T-cell (primary cell): ENCODE measurements around the gene GABBR2. TPM values are rescaled to one million over a fixed set of nuclear protein-coding genes. Genes with fewer than 3 reads are reported as not detected.

Experiments used
- ATAC-seq, 4 experiments: fragments of 200-7000 bp in 3 of 4; fragments of 150-1000 bp in 1 of 4; cut with Tn5 transposase; replicated peaks in 1 of 4; 1 replicate in 3 of 4; 2 replicates in 1 of 4; pipeline ENCODE4 v1.10.0; 2021; ENCODE audit warnings: moderate library complexity in 3 of 4, mild to moderate bottlenecking in 2 of 4, moderate number of reproducible peaks in 1 of 4
- CTCF ChIA-PET, 2 donors: fragments of 300-600 bp; sonication (Branson Sonifier 250); formaldehyde crosslinking; loops; one replicate each; lab custom pipeline; 2022; ENCODE audit warnings: antibody characterized with exemption in 2 of 2; lab: Charles Lee
- POLR2A ChIA-PET, 2 donors: fragments of 300-600 bp; sonication (Branson Sonifier 250); formaldehyde crosslinking; loops; one replicate each; lab custom pipeline; 2022; ENCODE audit warnings: antibody characterized with exemption in 2 of 2; lab: Charles Lee
- DNase-seq, 35 experiments: peaks; one replicate each; pipeline versions ENCODE4 v3.0.0 to v3.0.0-alpha.2; 2013 to 2023
- H3K27ac ChIP-seq: one replicate; pipeline ENCODE4 v1.5.1; 2013; ENCODE audit warnings: low read length
- H3K27me3 ChIP-seq, 2 experiments: replicated peaks in 1 of 2; 1 replicate in 1 of 2; 2 replicates in 1 of 2; pipeline versions ENCODE4 v1.6.1 to v1.7.0; 2013; ENCODE audit warnings: low read length in 1 of 2, mixed read lengths in 1 of 2; ENCODE audit not compliant: control insufficient read depth in 2 of 2, insufficient read depth in 2 of 2; ENCODE audit errors: extremely low read depth in 1 of 2
- H3K36me3 ChIP-seq, 2 donors: 1 replicate in 1 of 2; 2 replicates in 1 of 2; pipeline versions ENCODE4 v1.6.1 to v1.7.0; 2013; ENCODE audit warnings: low read length in 1 of 2; ENCODE audit not compliant: control insufficient read depth in 2 of 2, insufficient read depth in 1 of 2; ENCODE audit errors: extremely low read depth in 1 of 2
- H3K4me1 ChIP-seq, 2 experiments: 1 replicate in 1 of 2; 2 replicates in 1 of 2; pipeline versions ENCODE4 v1.6.1 to v1.7.0; 2013; ENCODE audit warnings: low read length in 2 of 2, mixed read lengths in 1 of 2; ENCODE audit not compliant: insufficient read depth in 2 of 2, control insufficient read depth in 1 of 2; ENCODE audit errors: extremely low read depth in 1 of 2
- H3K4me3 ChIP-seq, 2 donors: 1 replicate in 1 of 2; 2 replicates in 1 of 2; pipeline versions ENCODE4 v1.5.1 to v1.7.0; 2013; ENCODE audit warnings: mild to moderate bottlenecking in 2 of 2, low read length in 1 of 2, moderate library complexity in 1 of 2; ENCODE audit not compliant: control insufficient read depth in 1 of 2; ENCODE audit errors: extremely low read depth in 1 of 2
- H3K9me3 ChIP-seq: 2 replicates; pipeline ENCODE4 v1.7.0; 2013
- H3K27ac Mint-ChIP-seq, 2 donors: one replicate each; pipeline ENCODE4 v1.8.0; 2020 to 2021; ENCODE audit warnings: mild to moderate bottlenecking in 2 of 2, mixed read lengths in 2 of 2
- H3K27me3 Mint-ChIP-seq, 2 donors: one replicate each; pipeline ENCODE4 v1.8.0; 2021 to 2022; ENCODE audit warnings: mixed read lengths in 2 of 2
- H3K36me3 Mint-ChIP-seq: one replicate; pipeline ENCODE4 v1.8.0; 2021; ENCODE audit warnings: mixed read lengths
- H3K4me1 Mint-ChIP-seq, 3 donors: one replicate each; pipeline ENCODE4 v1.8.0; 2020 to 2022; ENCODE audit warnings: mixed read lengths in 3 of 3, mild to moderate bottlenecking in 1 of 3
- H3K4me3 Mint-ChIP-seq, 3 donors: one replicate each; pipeline ENCODE4 v1.8.0; 2020 to 2022; ENCODE audit warnings: mild to moderate bottlenecking in 3 of 3, mixed read lengths in 3 of 3, moderate library complexity in 3 of 3
- H3K9me3 Mint-ChIP-seq, 3 donors: one replicate each; pipeline ENCODE4 v1.8.0; 2020 to 2022; ENCODE audit warnings: mixed read lengths in 3 of 3
- WGBS: methylation state at CpG from one replicate; pipeline ENCODE4 v1.1.5; 2013; ENCODE audit warnings: missing lambda C conversion rate; ENCODE audit not compliant: insufficient coverage; 5-methylcytosine and 5-hydroxymethylcytosine counted together
- total RNA-seq, 35 experiments: library from RNA in 6 of 35; stranded (reverse) in 6 of 35; fragments of 120-200 nt in 1 of 35; gene quantifications; one replicate each; pipeline versions ENCODE4 v1.2.1 to v1.2.4 and lab custom pipeline; 2013 to 2026

Gene GABBR2
- total RNA-seq, 5 donors from 2014 or later (not counting 1 experiment from before 2014, with no cell fraction given), result 0.03 TPM; not detected in 4

DNA sequence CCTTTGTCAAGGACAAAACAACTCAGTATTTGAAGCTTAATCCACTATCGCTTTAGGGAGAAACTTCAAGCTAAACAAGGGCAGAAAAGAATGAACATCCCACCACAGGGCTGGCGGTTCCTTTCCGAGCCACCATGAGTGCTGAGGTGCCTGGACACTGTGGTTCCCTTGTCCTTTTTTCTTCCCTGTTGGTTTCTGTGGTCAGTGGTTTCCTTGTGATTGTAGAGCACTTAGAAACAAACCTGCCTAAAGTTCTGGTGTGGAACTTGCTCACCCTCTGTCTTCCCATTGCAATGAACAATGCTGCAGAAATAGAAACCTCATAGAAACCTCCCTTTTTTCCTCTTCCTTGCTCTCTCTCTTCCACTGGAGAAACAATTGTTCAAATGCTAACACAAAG lies 373.9 kb downstream of the GABBR2 start:
- no peak overlapping the region for H3K4me3 Mint-ChIP-seq
- ATAC-seq (no peak), DNase-seq (no peak)
- WGBS, result 80% methylated on average over 1 of the region's 3 CpGs
- Histone ChIP-seq H3K36me3 (no peaks in the 10 kb centered on the region), H3K4me1 (no peaks in the 10 kb centered on the region), H3K27me3 (peaks cover 0 to 3% of the 10 kb centered on the region in 2 experiments), H3K27ac (no peak overlapping the region), H3K9me3 (no peaks in the 10 kb centered on the region), H3K4me3 (no peak overlapping the region)
- H3K27ac Mint-ChIP-seq, result no peak overlapping the region
- peaks cover 0 to under 1% (median 0%) of the 10 kb centered on the region in 3 donors for H3K9me3 Mint-ChIP-seq
- H3K27me3 Mint-ChIP-seq, result peaks cover 30 to 32% of the 10 kb centered on the region in 2 donors
- CTCF ChIA-PET, result no interaction called here
- POLR2A ChIA-PET, result no interaction called here
- H3K36me3 Mint-ChIP-seq, result no peaks in the 10 kb centered on the region
- H3K4me1 Mint-ChIP-seq, result no peaks in the 10 kb centered on the region

DNA sequence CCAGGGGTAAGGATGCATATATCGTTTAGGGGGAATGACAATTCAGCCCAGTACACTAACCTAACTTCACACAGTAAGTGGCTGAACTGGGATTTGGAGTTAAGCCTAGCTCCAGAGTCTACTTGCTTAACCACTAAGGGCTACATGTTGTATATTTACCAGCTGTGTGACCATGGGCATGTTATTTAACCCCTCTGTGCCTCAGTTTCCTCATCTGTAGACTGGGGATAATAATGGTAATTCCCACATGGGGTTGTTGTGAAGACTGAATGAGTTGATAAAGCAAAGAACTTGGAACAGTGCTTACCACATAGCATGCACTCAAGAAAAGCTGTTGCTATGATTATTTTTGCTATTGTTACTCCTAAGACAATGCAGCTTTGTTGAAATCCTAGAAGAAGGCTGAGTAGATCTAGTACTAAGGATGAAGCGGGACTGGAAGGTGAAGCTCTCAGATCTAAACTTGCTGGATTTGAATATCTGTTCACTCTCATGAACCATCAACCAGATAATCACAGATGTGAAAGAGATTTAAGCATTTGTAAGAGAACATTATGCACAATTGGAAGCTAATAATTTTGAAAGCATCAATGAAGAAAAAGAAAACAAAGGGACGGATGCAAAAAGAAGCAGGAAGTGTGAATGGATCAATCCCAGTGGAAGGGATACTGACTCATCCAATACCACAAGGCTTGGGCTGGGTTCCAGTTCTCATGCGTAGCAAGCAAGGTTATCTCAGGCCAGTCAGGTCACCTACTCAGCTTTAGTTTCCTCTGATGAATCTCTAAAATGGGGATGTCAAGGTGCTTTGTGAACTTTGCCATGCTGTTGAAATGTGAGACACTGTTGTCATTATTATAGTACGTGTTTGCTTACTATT lies 374.8 kb downstream of the GABBR2 start:
- no peak for DNase-seq
- no peak for ATAC-seq
- Histone ChIP-seq H3K4me1 (no peaks in the 10 kb centered on the region), H3K27me3 (peaks cover 0 to 3% of the 10 kb centered on the region in 2 experiments), H3K36me3 (no peaks in the 10 kb centered on the region), H3K4me3 (no peak overlapping the region), H3K9me3 (no peaks in the 10 kb centered on the region), H3K27ac (no peak overlapping the region)
- ChIA-PET POLR2A (no interaction called here), CTCF (no interaction called here)
- H3K4me3 Mint-ChIP-seq, result no peak overlapping the region
- no peaks in the 10 kb centered on the region for H3K36me3 Mint-ChIP-seq
- H3K27ac Mint-ChIP-seq, result peak overlapping the region in 1 of 2 donors; percentile 60
- WGBS, result 61% methylated on average over 2 of the region's 5 CpGs
- H3K4me1 Mint-ChIP-seq, result no peaks in the 10 kb centered on the region
- no peaks in the 10 kb centered on the region for H3K9me3 Mint-ChIP-seq
- peaks cover 33 to 34% of the 10 kb centered on the region in 2 donors for H3K27me3 Mint-ChIP-seq

DNA sequence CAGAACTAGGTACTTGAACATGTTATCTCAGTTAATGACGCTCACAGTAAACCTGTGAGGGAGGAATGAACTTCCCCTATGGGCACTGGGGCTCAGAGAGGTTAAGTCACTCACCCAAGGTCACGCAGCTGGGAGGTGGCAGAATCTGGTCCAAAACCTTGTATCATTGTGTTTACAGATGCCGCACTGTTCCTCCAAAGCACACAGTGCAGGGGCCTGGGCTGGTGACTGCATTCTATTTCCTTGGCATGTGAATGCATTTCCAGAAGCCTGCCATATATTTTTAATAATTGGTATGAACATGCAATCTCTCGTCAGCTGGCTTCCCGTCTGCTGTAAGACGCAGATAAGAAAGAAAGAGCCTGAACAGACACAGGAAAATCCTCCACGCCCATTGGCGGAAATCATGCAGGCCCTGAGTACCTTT lies 376.3 kb downstream of the GABBR2 start:
- DNase-seq, result no peak
- Histone ChIP-seq H3K4me3 (no peak overlapping the region), H3K27me3 (peaks cover 0 to 3% of the 10 kb centered on the region in 2 experiments), H3K27ac (no peak overlapping the region), H3K4me1 (no peaks in the 10 kb centered on the region), H3K9me3 (no peaks in the 10 kb centered on the region), H3K36me3 (no peaks in the 10 kb centered on the region)
- Mint-ChIP-seq H3K4me3 (no peak overlapping the region), H3K9me3 (no peaks in the 10 kb centered on the region), H3K36me3 (no peaks in the 10 kb centered on the region), H3K4me1 (no peaks in the 10 kb centered on the region), H3K27me3 (peaks cover 30 to 36% of the 10 kb centered on the region in 2 donors), H3K27ac (no peak overlapping the region)
- WGBS, result 88% methylated on average over 5 of the region's 8 CpGs
- POLR2A ChIA-PET, result no interaction called here
- CTCF ChIA-PET, result no interaction called here
- ATAC-seq, result no peak

DNA sequence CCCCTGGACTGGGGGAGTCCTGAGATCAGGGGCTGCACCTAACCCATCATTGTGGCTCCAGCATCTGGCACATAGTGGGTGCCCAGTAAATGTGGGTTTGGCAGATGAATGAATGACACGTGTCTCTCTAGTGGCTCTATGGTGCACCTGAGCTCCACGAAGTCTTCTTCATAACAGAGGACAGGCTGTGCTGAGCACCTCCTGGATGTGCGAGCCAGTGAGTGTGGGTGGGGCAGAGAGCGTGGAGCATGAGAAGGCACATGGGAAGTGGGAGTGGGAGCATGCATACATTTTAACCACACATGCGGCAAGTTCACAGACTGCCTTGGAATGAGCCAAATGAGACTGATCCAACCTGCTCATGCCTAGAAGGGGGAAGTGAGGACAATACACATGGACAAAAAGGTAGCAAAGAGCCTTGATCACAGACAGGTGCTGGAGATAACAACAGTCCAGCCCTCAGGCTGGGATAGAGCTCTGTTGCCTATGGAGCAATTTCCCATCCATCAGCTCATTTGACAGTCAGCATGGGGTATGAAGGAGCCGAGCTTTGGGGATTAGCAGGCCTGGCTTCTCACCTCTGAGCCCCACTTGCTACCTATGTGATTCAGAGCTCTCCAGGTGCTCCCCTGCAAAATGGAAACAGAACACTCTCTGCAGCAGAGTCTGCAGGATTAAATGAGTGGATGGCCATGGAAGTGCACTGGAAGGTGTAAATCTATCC lies 377.0 kb downstream of the GABBR2 start:
- H3K4me3 ChIP-seq, result no peak overlapping the region
- no peak overlapping the region for H3K27ac ChIP-seq
- peaks cover 0 to 3% of the 10 kb centered on the region in 2 experiments for H3K27me3 ChIP-seq
- POLR2A ChIA-PET, result no interaction called here
- no peak overlapping the region for H3K4me3 Mint-ChIP-seq
- 80% methylated on average over 3 of the region's 6 CpGs for WGBS
- CTCF ChIA-PET, result interaction anchor here (0.5 to 0.7 kb wide), 2 partner anchors 19 to 879 kb away, joined by 3 read pairs; no protein-coding TSS in a partner anchor
- no peaks in the 10 kb centered on the region for H3K9me3 Mint-ChIP-seq
- no peaks in the 10 kb centered on the region for H3K9me3 ChIP-seq
- H3K4me1 Mint-ChIP-seq, result no peaks in the 10 kb centered on the region
- no peaks in the 10 kb centered on the region for H3K36me3 Mint-ChIP-seq
- no peaks in the 10 kb centered on the region for H3K4me1 ChIP-seq
- ATAC-seq (peak in 1 of 4 experiments; percentile 15), DNase-seq (no peak)
- peaks cover 27 to 33% of the 10 kb centered on the region in 2 donors for H3K27me3 Mint-ChIP-seq
- no peak overlapping the region for H3K27ac Mint-ChIP-seq
- H3K36me3 ChIP-seq, result no peaks in the 10 kb centered on the region

DNA sequence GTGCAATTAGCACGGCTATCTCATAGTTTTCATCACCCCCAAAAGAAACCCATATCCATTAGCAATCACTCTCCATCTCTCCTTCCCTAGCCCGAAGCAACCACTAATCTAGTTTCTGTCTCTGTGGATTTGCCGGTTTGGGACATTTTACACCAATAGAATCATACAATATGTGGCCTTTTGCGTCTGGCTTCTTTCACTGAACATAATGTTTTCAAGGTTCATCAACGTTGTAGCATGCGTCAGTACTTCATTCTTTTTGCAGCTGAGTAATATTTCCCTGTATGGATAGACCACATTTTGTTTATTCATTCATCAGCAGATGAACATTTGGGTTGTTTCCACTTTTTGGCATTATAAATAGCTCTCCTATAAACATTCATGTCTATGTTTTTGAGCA lies 377.9 kb downstream of the GABBR2 start:
- Histone ChIP-seq H3K36me3 (no peaks in the 10 kb centered on the region), H3K4me1 (no peaks in the 10 kb centered on the region), H3K9me3 (no peaks in the 10 kb centered on the region), H3K27me3 (peaks cover 0 to 3% of the 10 kb centered on the region in 2 experiments), H3K27ac (no peak overlapping the region), H3K4me3 (no peak overlapping the region)
- DNase-seq (no peak), ATAC-seq (no peak)
- ChIA-PET POLR2A (no interaction called here), CTCF (no interaction called here)
- 79% methylated on average over 6 of the region's 6 CpGs for WGBS
- H3K27ac Mint-ChIP-seq, result no peak overlapping the region
- H3K4me1 Mint-ChIP-seq, result no peaks in the 10 kb centered on the region
- no peaks in the 10 kb centered on the region for H3K9me3 Mint-ChIP-seq
- H3K4me3 Mint-ChIP-seq, result no peak overlapping the region
- peaks cover 23 to 29% of the 10 kb centered on the region in 2 donors for H3K27me3 Mint-ChIP-seq
- H3K36me3 Mint-ChIP-seq, result no peaks in the 10 kb centered on the region

DNA sequence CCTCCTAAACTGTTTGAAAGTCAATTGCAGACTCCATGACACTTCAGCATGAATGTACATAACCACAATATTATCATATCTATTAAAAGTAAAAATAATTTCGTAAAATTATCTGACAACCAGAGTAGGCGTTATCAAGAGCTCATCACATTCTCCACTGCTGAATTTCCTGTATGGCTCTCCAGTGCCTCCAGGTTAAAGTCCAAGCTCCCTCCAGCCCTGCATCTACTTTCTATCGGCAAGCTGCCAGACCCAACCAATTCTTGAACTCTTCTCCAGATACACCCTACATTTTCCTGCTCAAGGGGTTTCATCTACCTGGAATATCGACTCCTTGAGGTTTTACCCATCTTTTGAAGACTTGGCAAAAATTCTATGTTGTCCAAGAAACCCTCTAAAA lies 378.8 kb downstream of the GABBR2 start:
- Mint-ChIP-seq H3K36me3 (no peaks in the 10 kb centered on the region), H3K27me3 (peaks cover 17 to 22% of the 10 kb centered on the region in 2 donors), H3K4me1 (no peaks in the 10 kb centered on the region), H3K4me3 (no peak overlapping the region), H3K27ac (no peak overlapping the region), H3K9me3 (no peaks in the 10 kb centered on the region)
- POLR2A ChIA-PET, result no interaction called here
- H3K4me1 ChIP-seq, result no peaks in the 10 kb centered on the region
- H3K27ac ChIP-seq, result no peak overlapping the region
- WGBS, result 93% methylated on average over 2 of the region's 4 CpGs
- DNase-seq (no peak), ATAC-seq (no peak)
- CTCF ChIA-PET, result no interaction called here
- no peaks in the 10 kb centered on the region for H3K9me3 ChIP-seq
- H3K36me3 ChIP-seq, result no peaks in the 10 kb centered on the region
- H3K4me3 ChIP-seq, result no peak overlapping the region
- peaks cover 0 to 3% of the 10 kb centered on the region in 2 experiments for H3K27me3 ChIP-seq
